ENCODE data around the gene SPDEF.

SPDEF gene

DNA sequence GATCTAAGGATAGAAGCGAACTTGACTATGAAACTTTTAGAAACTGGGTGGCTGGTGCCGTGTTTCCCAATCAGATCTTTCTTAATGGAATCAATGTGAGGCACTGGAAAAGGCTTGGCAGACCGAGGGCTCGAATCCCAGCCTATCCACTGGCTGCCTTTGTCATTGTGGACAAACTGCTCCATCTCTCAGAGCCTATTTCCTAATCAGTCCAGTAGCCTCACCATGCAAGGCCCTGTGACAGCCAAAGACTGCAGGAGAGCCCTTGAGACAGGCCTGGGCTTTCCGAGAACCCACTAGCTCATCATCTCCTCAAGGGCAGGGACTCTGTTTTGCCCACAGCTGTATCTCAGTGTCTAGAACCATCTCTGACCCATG lies 43.4 kb downstream of the SPDEF start:
- DNase-seq = no peak

DNA sequence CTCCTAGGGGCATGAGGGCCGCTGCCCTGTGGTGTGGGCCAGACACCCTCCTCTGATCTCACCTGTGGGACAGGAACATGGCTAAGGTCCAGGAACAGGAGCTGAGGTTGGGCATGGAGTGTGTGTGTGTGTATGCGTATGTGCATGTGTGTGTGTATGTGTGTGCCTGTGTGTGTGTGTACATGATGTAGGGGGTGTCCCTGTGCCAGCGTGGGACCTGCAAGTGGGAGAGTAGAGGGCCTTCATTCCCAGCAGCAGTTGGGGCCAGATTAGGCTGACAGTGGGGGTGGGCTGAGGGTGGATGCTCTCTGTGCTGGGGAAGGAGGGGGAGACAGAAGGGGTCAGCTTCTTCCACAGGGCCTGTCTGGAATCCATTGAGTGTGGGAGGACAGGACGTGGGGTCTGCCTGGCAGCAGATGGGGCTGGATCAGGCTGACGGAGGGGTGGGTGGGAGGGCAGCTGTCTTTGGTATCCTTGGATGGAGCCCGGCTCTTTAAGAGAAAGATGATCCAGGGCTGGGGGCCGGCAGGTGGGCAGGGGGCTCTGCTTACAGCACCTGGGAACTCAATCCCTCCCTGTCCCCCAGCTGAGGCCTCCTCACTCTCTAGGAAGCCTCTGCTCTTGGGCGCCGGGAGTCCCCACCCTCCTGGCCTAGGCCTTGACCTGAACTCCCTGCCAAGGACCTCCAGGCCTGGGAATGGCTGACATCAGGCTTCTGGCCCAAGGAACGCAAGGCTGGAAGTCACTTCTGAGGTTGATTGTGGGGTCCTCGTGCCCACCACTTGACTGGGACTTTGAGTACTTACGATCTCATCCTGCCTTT lies 44.0 kb downstream of the SPDEF start:
- no peak for DNase-seq

DNA sequence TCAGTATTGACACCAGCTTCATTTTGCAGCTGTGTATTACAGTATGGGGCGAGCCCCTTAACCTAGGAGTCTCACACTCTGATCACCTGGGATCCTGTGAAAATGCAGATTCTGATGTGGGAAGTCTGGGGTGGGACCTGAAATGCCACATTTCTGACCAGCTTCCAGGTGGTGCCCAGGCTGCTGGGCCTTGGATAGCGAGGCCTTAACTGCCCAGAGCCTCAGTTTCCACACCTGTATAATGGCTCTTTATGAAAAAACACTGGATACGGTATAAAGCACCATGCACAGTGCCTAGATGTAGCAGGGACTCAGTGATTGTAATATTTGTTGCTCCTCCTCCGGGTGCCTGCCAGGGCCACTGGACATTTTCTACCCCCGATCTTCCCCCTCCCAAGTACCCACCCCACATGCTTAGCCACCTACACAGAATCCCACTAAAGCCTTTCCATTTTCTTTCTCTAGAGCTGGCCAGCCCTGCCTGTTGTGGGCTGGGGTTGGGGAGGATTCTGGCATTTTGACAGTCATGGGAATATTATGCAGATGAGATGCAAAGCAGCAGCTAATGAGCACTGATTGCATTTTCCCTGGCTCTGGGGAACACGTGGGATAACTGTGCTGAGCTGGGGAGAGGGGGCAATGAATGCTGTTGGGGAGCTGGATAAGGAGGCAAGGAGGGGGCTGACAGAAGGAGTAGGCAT lies 44.8 kb downstream of the SPDEF start:
- DNase-seq = no peak

DNA sequence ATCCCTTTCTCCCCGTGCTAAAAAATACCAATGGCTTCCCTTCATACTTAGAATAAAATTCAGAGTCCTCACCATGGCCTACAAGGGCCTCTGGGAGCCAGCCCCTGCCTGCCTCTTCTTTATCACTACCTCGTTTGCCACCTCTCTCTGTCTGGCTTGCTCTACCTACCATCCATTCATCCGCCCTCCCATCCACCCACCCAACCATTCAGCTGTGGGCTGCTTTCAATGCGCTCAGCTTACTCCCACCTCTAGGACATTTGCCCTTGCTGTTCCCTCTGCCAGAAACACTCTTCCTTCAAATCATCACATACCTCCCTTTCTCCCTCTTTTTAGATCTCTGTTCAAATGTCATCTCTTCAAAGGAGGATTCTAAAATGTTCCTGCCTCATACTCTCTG lies 45.8 kb downstream of the SPDEF start:
- DNase-seq = no peak

DNA sequence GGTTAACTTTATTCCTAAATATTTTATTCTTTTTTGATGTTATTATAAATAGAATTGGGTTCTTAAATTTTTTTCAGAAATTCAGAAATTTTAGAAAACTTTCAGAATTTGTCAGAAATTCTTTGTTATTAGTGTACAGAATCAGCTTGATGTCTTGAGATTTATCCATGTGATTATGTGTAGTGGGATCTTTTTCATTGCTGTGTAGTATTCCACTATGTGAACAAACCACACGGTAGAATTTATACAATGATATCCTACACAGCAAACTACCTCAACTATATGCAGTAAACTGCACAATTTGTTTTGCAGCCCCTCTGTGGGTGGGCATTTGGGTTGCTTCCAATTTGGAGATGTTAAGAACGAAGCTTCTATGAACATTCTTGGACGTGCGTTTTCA lies 46.3 kb downstream of the SPDEF start:
- no peak for DNase-seq

DNA sequence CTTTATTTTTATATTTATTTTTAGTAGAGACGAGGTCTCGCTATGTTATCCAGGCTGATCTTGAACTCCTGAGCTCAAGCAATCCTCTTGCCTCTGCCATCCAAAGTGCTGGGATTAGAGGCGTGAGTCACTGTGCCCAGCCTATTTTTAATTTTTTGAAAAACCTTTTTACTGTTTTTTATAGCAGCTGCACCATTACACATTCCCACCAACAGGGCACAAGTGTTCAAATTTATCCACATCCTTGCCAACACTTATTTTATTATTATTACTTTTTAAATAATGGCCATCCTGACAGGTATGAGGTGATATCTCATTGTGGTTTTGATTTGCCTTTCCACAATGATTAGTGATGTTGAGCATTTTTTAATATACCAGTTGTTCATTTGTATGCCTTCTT lies 47.7 kb downstream of the SPDEF start:
- no peak for DNase-seq

DNA sequence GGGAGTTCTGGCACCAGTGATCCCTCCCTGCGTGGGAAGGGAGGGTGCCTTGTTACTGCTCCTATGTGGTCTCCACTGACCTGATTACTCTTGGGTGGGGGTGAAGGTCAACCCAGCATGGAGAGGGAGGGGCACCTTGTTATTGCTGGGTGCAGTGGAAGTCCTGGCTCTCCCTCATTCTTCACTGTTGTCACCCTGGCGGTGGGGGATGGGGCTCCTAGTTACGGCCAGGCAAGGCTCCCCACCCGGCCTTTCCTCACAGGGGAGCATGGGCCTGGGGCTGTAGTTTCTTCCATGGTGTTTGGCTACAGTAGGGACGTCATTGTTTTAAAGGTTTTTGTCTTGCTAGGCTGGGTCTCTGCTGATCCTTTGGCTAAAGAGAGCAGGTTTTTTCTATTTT lies 49.4 kb downstream of the SPDEF start:
- DNase-seq = no peak

DNA sequence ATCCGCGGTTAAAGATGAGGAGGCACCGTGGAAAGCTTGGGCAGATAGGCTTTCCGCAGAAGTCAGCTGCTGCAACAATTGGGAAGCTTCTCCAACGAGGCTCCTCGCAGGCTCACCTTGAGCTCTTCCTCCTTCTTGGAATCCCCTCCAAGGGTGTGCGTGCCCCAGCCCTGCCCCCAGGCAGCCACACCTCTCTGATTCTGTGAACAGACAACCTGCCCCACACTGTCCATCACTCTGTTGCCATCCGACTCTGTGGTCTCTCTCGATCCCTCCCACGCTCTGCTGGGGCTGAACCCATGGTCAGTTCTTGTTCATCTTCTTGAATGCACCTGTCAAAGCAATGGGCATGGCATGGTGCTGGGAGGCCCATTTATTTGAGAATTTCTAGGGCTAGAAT lies 58.7 kb downstream of the SPDEF start:
- no peak for DNase-seq

DNA sequence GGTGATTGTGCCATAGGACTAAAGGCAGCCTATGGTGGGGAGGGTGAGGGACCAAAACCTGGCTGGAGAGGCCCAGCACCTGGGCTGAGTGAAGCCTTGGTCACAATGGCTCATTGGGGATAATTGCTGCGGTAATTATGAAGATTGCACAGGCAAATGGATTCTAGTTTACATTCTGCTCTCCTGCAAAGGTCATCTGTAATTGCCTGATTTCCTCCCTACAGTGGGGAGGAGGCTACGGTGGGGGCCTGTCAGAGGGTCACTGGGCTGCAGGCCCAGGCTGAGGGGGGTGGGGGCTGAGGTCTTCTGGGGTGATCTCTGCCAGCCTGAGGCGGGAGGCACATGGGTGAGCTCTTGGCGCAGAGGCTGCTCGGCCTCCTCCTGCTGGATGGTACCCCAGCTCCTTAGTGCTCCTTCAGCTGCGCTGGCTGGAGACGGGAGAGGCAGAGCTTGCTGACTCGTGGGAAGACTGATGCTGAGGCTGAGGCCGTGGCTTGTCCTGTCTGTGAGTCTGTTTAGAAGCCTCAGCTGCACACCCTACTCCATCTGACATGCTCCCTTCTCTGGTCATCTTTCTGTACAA lies 59.9 kb downstream of the SPDEF start:
- DNase-seq = no peak

DNA sequence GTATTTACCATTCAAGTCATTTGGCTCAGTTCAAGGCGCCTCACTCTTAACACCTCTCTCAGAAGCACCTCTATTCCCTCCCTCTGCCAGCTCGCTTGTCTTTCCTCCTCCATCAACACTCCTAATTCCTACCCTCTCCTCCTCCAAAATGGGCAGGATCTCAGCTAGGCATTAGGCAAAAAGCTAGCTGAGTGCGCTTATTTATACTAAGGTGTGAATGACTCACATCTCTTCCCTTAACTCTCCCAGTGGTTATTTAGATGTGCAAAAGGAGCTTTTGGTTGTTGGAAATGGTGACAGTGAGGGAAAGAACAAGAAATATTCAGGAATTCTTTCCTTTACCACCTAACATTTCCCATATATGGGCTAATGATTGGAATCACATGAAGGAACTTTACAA lies 61.2 kb downstream of the SPDEF start:
- no peak for DNase-seq

DNA sequence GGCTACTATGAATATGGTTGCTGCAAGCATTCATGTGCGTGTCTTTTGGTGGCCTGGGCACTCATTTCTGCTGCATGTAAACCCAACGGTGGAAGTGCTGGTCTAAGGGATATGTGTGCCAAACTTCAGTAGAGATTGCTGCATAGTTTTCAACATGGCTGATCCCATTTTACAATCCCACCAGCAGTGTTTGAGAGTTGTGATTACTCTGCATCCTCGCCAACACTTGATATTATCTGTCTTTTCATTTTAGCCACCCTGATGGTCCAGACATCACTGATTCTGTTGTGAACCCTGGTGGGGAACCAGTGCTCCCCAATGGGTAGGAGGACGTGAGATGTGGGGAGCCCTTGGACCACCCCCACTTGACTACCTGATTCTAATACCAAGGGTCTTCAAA lies 62.8 kb downstream of the SPDEF start:
- DNase-seq = no peak

DNA sequence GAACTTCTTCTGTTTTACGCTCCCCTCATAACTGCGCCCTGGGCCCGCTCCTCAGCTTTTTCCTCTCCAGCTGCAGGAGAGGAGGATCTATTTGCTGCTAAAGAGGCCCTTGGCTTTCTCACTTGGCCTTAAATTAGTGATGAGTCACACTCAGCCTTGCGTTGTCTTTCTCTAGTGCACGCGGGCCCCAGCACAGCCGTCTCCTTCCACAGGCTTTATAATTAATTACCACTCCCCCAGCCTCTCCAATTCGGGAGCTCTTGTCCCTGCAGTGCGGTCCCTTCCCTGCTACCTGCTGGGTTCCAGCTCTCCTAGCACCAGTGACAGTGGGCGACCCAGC lies 65.1 kb downstream of the SPDEF start:
- DNase-seq = no peak

DNA sequence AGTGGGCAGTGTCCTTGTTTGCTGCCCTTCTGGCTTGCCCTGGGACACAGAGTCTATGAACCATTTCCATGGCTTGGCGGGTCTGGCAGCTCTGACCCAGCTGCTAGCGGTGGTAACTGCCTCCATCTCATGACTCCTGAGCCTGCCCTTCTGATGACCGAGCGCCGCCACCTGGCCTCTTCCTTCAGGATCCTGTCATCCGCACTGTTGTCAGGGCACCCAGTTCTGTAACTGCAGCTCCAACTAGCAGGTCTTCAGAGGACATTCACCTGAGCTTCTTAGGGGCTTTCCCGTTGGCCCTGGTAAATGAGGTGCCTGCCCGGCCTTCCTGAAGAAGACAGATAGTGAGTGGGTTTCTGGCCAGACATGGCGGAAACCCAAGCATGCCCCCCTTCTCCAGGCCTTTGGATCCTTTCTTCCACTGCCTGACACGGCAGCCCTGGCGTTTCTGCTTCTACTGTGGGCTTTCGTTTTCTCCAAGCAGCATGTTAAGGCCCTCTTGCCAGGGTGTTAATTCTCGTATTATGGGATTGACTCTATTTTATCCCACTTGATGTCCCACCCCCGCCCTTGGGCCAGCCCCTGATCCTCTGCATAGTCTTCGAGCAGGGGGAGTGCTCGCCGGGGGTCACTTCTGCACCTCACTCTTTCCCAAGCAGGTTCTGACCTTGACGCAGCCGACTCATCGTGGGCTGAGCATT lies 65.6 kb downstream of the SPDEF start:
- no peak for DNase-seq

DNA sequence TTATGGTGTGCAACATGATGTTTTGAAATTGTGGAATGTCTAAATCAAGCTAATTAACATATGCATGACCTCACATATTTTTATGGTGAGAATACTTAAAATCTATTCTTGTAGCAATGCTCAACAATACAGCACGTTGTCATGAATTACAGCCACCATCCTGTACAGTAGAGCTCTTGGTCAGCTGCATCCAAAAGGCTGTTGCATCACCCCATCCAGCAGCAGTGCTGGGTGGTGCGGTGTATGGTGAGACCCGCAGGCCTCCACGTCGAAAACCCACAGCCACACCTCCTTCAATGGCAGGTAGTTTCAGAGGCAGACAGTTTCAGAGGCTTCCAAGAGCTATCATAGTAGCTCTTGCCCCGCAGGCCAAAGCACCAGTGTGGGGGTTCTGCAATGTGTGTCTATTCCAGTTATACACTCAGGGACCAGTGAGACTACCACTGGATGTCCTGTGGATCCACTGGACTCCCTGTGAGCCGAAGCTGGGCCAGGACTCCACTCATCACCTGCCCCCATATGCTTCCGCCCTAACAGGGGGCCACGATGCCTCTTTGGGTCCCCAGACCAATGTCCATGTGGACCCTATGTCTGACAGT lies 66.8 kb downstream of the SPDEF start:
- no peak for DNase-seq

Measured in activated CD4-positive, alpha-beta T cell treated with anti-CD3 and anti-CD28 coated beads for 48 hours (primary cell).